Activated CD4-positive, alpha-beta T cell treated with anti-CD3 and anti-CD28 coated beads, Interleukin-2, amount 50 U/mL, for 48 hours (primary cell): ENCODE results near the gene PDE6H.

Experiments used
- DNase-seq, 2 experiments: peaks; one replicate each; pipeline ENCODE4 v3.0.0-alpha.2; 2020

PDE6H gene

DNA sequence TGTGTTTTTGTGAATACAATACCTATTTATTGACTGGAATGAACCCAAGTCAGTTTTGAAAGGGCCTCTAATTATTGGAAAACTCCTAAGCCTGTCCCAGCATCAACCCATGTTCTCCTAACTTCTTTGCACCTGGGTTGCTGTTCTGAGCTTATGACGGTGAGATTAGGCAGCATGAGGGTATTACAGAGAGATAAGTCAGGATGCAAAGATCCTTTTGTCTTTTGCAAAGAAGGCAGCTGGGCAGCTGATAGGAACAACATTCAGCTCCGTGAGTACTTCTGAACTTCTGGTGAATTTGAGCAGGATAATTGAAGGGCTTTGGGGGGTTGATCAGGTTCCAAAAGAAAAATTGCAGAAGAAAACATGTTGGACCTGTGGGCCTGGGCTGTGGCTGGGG, at the start of gene PDE6H:
Gene PDE6H (plus strand): TSS at position 227 of the 400 bp plus-strand sequence. CDS start 4,971 bp downstream, outside the sequence.
- DNase-seq = no peak

DNA sequence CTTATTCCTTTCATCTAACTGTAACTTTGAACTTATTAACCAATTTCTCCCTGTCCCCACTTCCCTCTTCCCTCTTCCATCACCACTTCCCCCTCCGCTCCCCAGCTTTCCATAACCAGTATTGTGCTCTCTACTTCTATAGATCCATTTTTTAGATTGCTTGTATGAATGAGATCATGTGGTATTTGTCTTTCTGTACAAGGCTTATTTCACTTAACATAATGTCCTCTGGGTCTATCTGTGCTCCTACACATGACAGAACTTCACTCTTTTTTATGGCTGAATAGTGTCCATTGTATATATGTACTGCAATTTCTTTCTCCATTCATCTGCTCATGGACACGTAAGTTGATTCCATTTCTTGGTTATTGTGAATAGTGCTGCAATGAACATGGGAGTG, 48.9 kb upstream of the PDE6H start:
- DNase-seq = no peak

GRCh38 chr12:14924541-14924940, 48.3 kb upstream of the PDE6H start:
- no peak for DNase-seq

- no peak for DNase-seq
Measured at GRCh38 chr12:14927267-14927666, 45.6 kb upstream of the PDE6H start.

- DNase-seq = no peak
Measured at GRCh38 chr12:14928931-14929330, 43.9 kb upstream of the PDE6H start.

- no peak for DNase-seq
Measured at GRCh38 chr12:14930299-14930698, 42.5 kb upstream of the PDE6H start.

- DNase-seq = no peak
Measured at GRCh38 chr12:14931359-14931758, 41.5 kb upstream of the PDE6H start.

- DNase-seq = no peak
Measured at GRCh38 chr12:14931791-14932560, 40.9 kb upstream of the PDE6H start.

- DNase-seq = no peak
Measured at GRCh38 chr12:14934511-14934910, 38.3 kb upstream of the PDE6H start.

GRCh38 chr12:14935031-14935430, 37.8 kb upstream of the PDE6H start:
- DNase-seq = no peak

GRCh38 chr12:14936224-14936861, 36.5 kb upstream of the PDE6H start:
- DNase-seq = no peak

- no peak for DNase-seq
Measured at GRCh38 chr12:14937014-14937413, 35.8 kb upstream of the PDE6H start.

- DNase-seq = no peak
Measured at GRCh38 chr12:14937689-14938088, 35.2 kb upstream of the PDE6H start.

GRCh38 chr12:14938301-14938700, 34.5 kb upstream of the PDE6H start, which contains the start of gene ERP27:
Gene ERP27 (minus strand): TSS chr12:14938537. CDS start chr12:14938508, 29 bp downstream.
- DNase-seq = no peak

DNA sequence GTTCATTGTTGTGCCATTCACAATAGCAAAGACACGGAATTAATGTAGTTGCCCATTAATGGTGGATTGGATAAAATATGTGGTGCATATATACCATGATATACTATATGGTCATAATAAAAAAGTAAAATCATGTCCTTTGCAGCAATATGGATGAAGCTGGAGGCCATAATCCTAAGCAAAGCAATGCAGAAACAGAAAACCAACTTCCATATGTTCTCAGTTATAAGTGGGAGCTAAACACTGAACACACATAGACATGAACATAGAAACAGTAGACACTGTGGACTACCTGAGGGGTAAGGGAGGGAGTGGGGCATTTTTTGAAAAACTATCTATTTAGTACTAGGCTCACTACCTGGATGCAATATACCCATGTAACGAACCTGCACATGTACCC, 31.5 kb upstream of the PDE6H start:
- no peak for DNase-seq

DNA sequence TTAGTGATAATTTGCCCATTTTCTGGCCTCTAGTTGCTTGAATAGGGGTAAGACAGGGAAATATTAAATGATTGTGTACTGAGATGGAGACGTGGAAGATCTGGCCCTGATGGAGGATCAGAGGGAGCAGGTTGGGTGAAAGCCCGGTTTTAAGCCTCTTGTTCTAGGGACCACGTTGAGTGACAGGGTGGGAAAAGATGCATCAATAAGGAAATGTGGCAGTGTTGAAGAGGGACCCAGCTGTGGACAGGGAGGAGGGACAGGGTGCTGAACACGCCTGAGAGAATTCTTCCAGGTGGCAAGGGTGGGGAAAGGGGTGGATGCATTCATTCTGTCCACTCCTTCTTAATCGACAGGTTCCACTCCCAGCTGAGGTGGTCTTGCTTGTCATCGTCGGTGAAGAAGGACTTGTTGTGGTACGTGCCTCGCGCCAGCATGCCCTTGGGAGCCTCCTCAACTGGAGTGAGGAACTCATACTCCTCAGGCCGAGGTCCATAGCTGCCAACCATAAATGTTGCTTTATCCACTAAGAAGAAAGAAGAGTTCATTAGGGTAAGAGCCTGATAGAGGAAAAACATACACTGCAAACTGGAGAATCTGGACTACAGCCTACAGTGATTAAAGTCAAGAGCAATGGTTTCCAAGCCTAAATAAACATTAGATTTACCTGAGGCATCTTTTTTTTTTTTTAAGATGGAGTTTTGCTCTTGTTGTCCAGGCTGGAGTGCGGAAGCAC, 30.5 kb upstream of the PDE6H start:
- DNase-seq = no peak

DNA sequence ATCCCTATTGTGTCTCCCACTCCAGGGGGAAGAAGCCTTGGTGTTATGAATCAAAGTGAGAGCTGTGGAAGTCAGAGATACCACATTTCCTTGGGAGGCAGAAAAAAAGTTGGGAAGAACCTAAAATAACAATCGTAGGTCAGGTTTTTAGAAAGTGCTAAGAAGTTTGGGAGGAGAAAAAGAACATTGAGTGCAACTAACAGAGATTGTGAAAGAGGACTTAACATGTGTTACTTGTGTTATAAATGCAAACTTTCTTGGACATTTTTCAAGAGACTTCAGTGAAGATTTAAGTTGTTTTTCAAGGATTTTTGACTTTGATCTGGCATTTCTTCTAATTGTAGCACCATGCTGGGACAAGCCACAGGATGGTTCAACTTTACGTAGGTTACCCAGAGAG, 26.7 kb upstream of the PDE6H start:
- DNase-seq = no peak

- DNase-seq = no peak
Measured at GRCh38 chr12:14946861-14947260, 26.0 kb upstream of the PDE6H start.

- DNase-seq = peak in 1 of 2 experiments; percentile 56
Measured at GRCh38 chr12:14948672-14949071, 24.2 kb upstream of the PDE6H start.

- peak in 1 of 2 experiments; percentile 55 for DNase-seq
Measured at GRCh38 chr12:14949631-14950030, 23.2 kb upstream of the PDE6H start.

DNA sequence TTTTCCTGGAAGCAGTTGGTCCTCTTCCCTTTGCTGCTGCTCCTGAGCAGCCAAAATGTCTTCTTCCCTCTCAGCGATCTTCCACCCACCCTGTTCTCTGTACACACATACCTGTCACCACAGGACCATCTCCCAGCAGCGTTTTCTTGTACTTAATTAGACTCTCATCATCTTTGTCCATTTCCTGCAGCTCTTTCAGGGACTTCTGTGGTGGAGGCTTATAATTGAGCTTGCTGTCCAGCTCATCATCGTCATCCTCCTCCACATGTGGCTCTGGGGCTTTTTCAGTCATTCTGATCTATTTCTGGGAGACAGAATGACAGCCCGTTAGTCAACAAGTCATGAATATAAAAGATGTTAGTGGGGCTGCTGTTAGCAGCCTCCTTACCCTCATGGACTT, 22.4 kb upstream of the PDE6H start:
- peak in 1 of 2 experiments; percentile 59 for DNase-seq

GRCh38 chr12:14950982-14951746, 21.7 kb upstream of the PDE6H start:
- DNase-seq = no peak

GRCh38 chr12:14951851-14952250, 21.0 kb upstream of the PDE6H start:
- DNase-seq = no peak
